GM18951 (cell line): ENCODE measurements around the gene ANKRD11.

Experiments
- POLR2A ChIP-seq: IDR thresholded peaks from 4 replicates; pipeline ENCODE4 v1.6.1; 2011; ENCODE audit warnings: mild to moderate bottlenecking; ENCODE audit not compliant: insufficient read length, insufficient read depth; ENCODE audit errors: extremely low read depth
- in situ Hi-C: fragments of 300-500 bp; cut with MboI; formaldehyde crosslinking; loops from one replicate; pipeline ENCODE4 v1.12.0; 2022; ENCODE audit warnings: low sequenced_read_pairs, mixed read lengths, inconsistent platforms; ENCODE audit not compliant: unreplicated experiment

The ANKRD11 gene

DNA sequence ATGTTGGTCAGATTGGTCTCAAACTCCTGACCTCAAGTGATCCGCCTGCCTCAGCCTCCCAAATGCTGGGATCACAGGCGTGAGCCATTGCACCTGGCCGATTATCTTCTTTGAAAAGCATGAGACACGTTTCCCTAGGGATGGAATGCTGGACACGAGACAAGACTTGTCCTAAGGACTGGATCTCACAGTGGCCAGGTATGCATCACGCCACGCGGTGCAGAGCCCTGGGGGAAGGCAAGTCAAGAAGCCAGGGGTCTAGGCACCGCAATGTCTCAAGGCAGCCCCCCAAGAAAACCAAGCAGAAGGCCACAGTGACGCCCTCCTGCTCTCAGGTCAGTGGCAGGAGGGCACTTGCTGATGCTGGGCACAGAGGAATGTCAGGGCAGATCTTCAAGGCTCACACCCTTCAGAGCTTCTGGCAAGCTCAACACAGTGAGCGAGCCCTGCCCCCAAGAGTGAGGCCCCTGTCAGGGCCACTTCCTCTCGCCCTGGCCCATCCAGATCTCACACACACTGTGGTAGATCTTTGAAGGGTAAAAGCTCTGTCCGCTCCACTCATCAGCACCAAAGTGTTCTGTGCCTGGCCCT, 138.2 kb downstream of the ANKRD11 start:
- in situ Hi-C loops, result no loop called here

DNA sequence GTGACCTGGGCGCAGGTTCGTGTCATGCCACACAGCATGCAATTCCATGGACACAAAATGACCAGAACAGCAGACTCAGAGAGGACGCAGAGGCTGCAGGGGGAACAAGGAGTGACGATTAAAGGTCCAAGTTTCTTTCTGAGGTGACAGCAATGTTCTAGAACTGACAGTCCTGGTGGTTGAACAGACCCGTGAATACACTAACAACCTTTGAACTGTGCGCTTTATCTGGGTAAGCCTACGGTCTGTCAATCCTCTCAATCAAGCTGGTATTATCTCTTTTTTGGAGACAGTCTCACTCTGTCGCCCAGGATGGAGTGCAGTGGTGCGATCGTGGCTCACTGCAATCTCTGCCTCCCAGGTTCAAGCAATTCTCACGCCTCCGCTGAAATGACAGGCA, 138.7 kb downstream of the ANKRD11 start:
- TF ChIP-seq POLR2A, result no peak
- in situ Hi-C loops, result no loop called here

More for the DNA sequence above, 138.2 kb downstream of the ANKRD11 start:
- TF ChIP-seq POLR2A, result no peak

DNA sequence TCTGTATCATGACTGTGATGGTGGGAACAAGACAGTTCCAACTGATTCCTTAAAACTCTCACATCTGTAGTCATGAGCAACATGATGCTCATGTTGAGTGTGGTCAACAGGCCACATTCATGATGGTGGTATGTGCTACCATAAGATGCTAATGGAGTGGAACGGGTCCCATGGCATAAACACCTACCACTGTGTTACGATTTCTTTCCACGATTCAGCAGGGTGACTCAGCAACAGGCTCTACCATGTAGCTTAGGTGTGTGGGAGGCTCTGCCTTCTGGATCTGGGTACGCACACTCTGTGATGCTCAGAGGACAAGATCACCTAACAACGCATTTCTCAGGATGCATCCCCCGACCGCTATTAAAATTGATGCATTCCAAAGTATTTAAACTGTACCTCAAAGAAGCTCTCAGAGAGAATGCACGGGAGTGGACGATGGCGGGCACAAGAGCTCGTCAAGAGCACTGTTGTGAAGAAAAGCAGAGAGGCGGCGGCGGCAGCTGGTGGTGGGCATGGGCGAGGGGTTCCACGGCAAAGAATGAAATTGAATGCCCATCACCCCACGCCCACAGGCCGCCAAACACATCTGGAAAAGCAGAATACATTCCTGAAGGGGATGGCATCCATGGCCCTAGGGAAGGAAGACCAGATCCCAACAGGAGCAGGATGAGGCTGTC, 139.5 kb downstream of the ANKRD11 start:
- TF ChIP-seq POLR2A, result no peak
- in situ Hi-C loops, result no loop called here

DNA sequence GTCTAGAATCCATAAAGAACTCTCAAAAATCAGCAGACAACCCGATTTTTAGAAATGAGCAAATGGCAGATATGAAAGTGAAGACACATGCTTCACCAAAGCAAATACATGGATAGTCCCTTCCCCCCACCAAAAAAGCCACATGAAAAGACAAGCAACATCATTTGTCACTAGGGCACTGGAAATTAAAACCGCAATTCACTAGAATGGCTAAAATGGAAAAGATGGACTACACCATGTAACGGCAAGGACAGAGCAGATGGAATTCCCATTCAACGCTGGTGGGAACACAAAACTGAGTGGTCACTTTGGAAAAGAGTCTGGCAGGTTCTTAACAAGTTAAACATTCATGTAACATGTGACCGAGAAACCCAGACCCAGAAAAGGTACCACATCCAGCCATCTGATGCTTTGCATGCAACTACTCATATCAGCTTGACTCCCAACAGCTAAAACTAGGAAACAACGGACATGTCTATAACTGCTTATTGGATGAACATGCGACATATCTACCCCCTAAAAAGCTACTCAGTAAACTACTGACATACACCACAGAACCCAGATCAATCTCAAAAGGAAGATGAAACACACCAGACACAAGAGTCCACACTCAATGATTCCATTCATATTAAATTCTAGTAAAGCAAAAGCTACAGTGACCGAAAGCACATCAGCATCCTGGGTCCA, 140.3 kb downstream of the ANKRD11 start:
- in situ Hi-C loops, result no loop called here
- no peak for TF ChIP-seq POLR2A

DNA sequence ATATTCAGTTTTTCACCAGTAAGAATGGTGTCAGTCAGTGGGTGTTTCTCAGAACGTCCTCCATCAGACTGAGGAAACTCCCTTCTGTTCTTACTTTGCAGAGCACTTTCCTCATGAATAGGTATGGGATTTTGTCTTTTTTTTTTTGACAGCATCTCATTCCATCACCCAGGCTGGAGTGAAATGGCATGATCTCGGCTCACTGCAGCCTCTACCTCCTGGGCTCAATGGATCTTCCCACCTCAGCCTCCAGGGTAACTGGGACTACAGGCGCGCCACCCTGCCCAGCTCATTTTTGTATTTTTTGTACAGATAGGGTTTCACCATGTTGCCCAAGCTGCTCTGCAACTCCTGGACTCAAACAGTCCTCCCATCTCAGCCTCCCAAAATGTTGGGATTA, 142.6 kb downstream of the ANKRD11 start:
- no peak for TF ChIP-seq POLR2A
- in situ Hi-C loops, result no loop called here

DNA sequence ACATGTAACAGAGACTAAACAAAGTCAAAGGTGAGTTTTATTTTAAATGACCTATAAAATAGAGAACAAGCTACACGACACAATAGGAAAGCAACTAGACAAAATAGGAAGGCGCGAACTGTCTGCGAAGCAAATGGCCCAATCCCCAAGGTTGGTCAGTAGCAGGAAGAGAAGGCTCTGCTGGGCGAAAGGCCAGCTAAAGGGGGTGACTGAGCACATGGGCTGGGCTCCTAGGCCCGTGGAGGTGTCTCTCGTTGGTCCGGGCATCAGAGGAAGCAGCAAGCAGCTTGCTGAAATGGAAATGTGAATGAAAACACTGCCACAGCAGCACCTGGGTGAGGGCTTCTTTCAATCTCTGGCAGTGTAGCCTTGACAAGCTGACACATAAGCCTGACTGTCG, 143.5 kb downstream of the ANKRD11 start:
- in situ Hi-C loops, result no loop called here
- no peak for TF ChIP-seq POLR2A

DNA sequence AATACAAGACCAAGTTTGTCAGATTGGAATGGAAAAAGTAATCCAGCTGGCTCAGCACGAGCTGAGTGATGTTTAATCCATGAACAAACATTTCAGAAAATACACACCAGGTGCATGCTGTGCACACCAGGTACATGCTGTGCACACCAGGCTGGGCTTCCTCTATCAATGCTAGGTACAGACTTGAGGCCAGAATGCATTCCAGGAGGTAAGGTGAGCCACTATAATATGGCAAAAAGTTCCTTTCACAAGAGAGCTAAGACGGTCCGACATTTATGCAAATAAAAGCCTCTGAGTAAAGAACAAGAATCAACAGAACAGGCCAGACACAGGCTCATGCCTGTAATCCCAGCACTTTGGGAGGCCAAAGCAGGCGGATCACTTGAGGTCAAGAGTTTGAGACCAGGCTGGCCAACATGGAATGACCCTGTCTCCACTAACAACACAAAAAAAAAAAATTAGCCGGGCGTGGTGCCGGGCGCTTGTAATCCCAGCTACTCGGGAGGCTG, 144.7 kb downstream of the ANKRD11 start:
- in situ Hi-C loops, result no loop called here
- TF ChIP-seq POLR2A, result no peak

DNA sequence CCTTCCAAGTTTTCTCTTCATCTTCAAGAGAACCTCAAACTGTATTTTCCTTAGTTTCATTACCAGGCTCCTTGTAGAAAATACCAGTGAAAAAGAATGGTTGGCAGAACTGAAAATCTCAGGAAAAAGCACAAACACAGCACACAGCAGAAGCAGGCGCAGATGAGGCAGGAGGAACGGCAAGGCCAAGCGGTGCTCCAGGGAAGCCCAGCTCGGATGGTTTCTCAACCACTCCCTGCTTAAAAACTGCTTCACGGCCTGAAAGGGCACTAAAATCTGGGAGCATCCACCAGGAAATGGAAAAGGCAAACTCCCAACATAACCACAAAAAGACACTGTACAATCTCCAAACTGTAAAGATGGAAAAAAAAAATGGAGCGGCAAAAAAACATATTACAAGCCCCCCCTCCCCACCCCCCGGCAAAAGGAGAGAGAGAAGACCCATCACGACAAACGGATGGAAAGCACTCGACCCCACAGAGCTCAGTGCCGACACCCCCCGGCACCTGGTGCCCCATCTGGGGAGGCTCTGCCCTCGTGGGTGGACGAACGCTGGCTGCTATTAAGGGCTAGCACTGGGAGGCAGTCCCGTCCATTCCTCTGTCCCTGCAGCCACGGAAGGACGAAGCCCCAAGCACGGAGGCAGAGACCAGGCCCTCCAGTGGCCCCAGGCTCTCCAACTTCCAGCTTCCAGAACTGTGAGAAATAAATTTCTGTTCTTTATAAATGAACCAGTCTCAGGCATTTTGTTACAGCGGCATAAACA, 145.3 kb downstream of the ANKRD11 start:
- TF ChIP-seq POLR2A, result no peak
- in situ Hi-C loops, result no loop called here

DNA sequence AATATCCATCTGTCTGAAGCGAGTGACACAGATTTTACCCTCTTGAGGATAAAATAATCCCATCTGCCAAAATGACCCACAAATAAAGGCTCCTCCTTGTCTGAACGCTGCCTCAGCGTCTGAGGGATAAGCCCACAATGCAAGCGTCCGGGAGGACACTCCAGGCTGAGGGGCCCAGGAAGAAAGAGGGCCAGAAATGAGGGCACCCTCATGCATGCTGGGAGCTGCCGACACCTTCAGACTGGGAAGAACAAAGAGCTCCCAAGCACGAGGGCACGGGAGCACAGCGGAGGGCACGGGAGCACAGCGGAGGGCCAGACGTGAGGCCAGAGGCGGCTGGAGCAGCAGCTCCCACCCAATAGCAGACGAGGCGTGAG, 145.9 kb downstream of the ANKRD11 start:
- TF ChIP-seq POLR2A, result no peak
- in situ Hi-C loops, result no loop called here

DNA sequence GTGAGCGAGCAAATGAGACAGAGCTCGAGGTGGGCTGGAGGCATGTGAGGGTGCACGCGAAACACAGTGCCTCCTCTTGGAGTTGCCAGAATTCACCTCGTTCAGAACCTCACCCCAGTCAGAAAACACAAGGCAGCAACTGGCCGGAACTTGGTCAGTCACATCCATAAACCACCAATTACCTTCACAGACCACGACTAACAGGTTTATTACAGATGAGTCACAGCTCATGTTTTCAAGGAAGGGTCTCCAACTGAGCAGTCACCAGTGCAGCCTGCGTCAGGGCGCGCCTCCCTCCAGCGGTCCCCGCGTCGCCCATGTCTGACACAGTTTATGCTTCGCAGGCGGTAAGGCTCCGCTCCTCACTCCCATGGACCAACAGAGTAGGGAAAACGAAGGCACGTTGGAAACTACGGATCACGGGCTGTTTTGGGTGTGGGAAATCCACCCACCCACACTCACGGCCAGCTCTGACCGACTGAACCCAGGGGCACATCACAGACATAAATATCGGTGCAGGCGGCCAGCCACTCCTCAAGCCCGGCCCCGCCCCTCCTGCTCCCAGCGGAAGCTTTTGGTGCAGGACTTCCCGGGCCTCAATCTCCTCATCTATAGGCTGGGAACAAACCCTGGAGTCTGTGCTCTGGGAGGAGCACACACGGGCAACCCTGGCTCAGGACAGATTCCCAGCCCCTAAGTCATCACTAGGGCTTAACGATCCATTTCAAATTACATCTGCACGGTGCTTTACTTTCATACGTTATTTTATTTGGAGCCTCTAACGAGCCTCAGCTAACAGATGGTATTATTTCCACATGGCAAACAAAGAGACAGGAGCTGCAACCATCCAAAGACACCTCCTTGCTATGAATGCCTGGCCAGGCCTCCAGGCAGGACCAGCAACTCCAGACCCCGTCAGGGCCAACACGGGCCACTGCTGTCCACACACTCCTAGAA, 146.6 kb downstream of the ANKRD11 start:
- TF ChIP-seq POLR2A, result no peak
- in situ Hi-C loops, result no loop called here

DNA sequence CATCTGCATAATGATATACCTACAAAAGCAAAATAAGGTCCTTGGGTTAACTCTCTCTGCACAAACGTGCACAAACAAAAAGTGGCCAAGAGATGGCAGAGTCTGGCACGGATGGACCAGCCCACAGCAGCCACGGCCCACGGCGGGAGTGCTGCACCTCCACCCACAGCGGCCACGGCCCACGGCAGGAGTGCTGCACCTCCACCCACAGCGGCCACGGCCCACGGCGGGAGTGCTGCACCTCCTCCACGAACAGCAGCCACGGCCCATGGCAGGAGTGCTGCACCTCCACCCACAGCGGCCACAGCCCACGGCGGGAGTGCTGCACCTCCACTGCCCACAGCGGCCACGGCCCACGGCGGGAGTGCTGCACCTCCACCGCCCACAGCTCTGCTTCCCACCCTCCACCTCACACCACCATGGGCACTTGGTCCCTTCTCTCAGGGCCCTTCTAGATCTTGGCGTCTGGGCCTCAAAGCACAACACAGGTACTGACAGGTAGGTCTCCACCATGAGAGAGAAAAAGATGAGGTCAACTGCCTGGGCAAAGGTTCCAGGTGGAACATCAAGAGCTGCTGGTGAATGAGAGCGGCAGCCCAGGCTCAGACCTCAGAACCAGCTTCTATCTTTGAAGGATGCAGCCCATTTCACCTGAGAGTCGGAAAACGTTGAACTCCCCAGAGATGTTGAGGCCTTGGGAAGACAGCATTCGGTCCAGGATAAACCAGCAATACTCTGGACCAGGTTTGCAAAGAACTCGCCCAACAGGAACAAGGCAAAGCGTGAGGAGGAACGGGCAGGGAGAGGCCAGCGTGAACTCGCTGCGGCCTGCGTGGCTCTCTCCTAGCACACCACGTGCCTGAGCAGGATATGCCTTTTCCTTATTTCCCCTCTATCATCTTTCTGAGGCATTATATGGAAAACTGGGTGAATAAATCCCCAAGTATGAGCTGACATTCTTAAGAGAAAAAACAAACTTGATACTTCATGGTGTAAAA, 148.4 kb downstream of the ANKRD11 start:
- no peak for TF ChIP-seq POLR2A
- in situ Hi-C loops, result no loop called here
